Ovary (tissue), 9 donors: ENCODE measurements around the gene HPGD. TPM values are rescaled to one million over a fixed set of nuclear protein-coding genes. Genes with fewer than 3 reads are reported as not detected.

Experiments used
- DNase-seq, 5 donors: peaks; one replicate each; pipeline ENCODE4 v3.0.0-alpha.2; 2019 to 2020
- H3K27ac ChIP-seq, 2 donors: fragments of 200-600 bp; one replicate each; pipeline versions ENCODE4 v1.5.1 to v1.8.0; 2019 to 2022
- H3K27me3 ChIP-seq: fragments of 200-600 bp; one replicate; pipeline ENCODE4 v1.8.0; 2022
- H3K36me3 ChIP-seq: fragments of 200-600 bp; sonication (generic); one replicate; pipeline ENCODE4 v1.5.1; 2019
- H3K4me1 ChIP-seq: one replicate; pipeline ENCODE4 v1.8.1; 2013; ENCODE audit warnings: mild to moderate bottlenecking, moderate library complexity; ENCODE audit not compliant: insufficient read depth
- H3K4me3 ChIP-seq: fragments of 200-600 bp; sonication (generic); one replicate; pipeline ENCODE4 v1.5.1; 2017
- H3K9me3 ChIP-seq, 2 donors: fragments of 200-600 bp in 1 of 2; sonication (generic) in 1 of 2; one replicate each; pipeline versions ENCODE4 v1.5.1 to v1.8.1; 2013 to 2019; ENCODE audit warnings: mild to moderate bottlenecking in 1 of 2, moderate library complexity in 1 of 2
- EP300 ChIP-seq: sonication (generic); formaldehyde crosslinking; IDR thresholded peaks from one replicate; pipeline ENCODE4 v1.6.1; 2017; ENCODE audit warnings: antibody characterized with exemption
- POLR2A ChIP-seq: fragments of 450-650 bp; IDR thresholded peaks from one replicate; pipeline ENCODE4 v1.6.1; 2017; ENCODE audit warnings: antibody characterized with exemption, mild to moderate bottlenecking, moderate library complexity
- WGBS, 3 donors: extraction: QIAGEN DNeasy Blood & Tissue Kit in 1 of 3; methylation state at CpG; one replicate each; pipeline versions ENCODE4 v1.1.5 to v1.1.7; 2013 to 2017; 5-methylcytosine and 5-hydroxymethylcytosine counted together
- intact Hi-C, 4 donors: fragments of 100-400 bp; cut with DNase I; formaldehyde crosslinking; loops; one replicate each; pipeline versions ENCODE4 v1.11.0 to v1.15.1; 2022 to 2023
- polyA plus RNA-seq, 2 donors: library from polyadenylated mRNA; stranded (reverse); fragments of 200-250 nt in 1 of 2; fragments of 350-450 nt in 1 of 2; fragmentation: Illumina TruSeq in 1 of 2; extraction: RNeasy Lipid Tissue Mini Kit (QIAGEN cat#74804) in 1 of 2; gene quantifications; one replicate each; pipeline ENCODE4 v1.2.3, GENCODE V29; 2013 to 2014
- total RNA-seq, 7 donors: library from RNA; depleted of rRNA in 2 of 7; stranded (reverse); fragments of >200 nt in 2 of 7; fragmentation: NEBNext Ultra II Directional in 3 of 7; extraction: Animal tissue kit (Norgen Biotek cat#: 25700) in 3 of 7; gene quantifications; one replicate each; pipeline versions ENCODE4 v1.1.0 to v1.2.4, GENCODE V29; 2016 to 2023
- TF ChIP-seq, protein P1 (sequence below), 3 donors: fragments of 450-650 bp in 2 of 3; fragments of 200-600 bp in 1 of 3; IDR thresholded peaks; one replicate each; pipeline versions ENCODE4 v1.5.1 to v1.8.0; 2016 to 2022; ENCODE audit warnings: antibody characterized with exemption in 3 of 3, mild to moderate bottlenecking in 1 of 3
- donor health status: DM: no; HTN: no; CAD: no; lungs with moderate emphysema.
- donor health status: DM: no; HTN: no; CAD: no.
- donor health status: Bipolar disorder and iron deficiency.
- donor health status: DM: yes; HTN: yes; CAD: no.
- donor health status: DM: no; HTN: no; CAD: no.
- donor health status: DM: yes; HTN: yes; CAD: no.

The HPGD gene
- total and polyA plus RNA-seq, 9 donors: 0.69 to 20.6 (median 3.2) TPM; not detected in 2

GRCh38 chr4:174526731-174527130 lies 4.4 kb upstream of the HPGD start:
- no peaks in the 10 kb centered on the region for H3K9me3 ChIP-seq
- WGBS, 3 donors: 82 to 87% (median 86%) methylated on average over 7 of the region's 7 CpGs
- no peaks in the 10 kb centered on the region for H3K27me3 ChIP-seq
- DNase-seq: no peak
- H3K4me1 ChIP-seq: no peaks in the 10 kb centered on the region
- H3K4me3 ChIP-seq: no peak overlapping the region
- TF ChIP-seq, protein P1, sequence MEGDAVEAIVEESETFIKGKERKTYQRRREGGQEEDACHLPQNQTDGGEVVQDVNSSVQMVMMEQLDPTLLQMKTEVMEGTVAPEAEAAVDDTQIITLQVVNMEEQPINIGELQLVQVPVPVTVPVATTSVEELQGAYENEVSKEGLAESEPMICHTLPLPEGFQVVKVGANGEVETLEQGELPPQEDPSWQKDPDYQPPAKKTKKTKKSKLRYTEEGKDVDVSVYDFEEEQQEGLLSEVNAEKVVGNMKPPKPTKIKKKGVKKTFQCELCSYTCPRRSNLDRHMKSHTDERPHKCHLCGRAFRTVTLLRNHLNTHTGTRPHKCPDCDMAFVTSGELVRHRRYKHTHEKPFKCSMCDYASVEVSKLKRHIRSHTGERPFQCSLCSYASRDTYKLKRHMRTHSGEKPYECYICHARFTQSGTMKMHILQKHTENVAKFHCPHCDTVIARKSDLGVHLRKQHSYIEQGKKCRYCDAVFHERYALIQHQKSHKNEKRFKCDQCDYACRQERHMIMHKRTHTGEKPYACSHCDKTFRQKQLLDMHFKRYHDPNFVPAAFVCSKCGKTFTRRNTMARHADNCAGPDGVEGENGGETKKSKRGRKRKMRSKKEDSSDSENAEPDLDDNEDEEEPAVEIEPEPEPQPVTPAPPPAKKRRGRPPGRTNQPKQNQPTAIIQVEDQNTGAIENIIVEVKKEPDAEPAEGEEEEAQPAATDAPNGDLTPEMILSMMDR (IDR thresholded peaks at IDR 0.05): no peak
- no peak overlapping the region for H3K27ac ChIP-seq
- intact Hi-C loops: no loop called here
- H3K36me3 ChIP-seq: no peaks in the 10 kb centered on the region

DNA sequence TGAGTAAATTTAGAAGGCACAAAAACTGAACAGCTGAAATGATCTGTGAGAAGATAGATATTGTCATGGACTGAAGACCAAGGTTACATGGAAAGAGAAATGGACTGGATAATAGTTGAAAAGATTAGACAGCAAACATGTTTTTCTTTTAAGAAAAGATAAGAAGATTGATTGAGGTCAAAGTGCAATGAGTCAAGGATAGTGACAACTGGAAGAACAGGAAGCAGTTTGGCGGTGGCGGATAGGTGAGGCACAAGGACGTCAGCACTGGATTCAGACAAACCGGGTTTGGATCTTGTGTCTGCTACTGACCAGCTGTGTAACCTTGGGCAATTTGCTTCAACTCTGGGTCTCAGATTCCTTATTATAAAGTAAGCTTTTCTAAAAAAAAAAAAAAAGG lies 2.0 kb upstream of the HPGD start:
- WGBS, 3 donors: 37 to 50% (median 48%) methylated on average over 4 of the region's 4 CpGs
- DNase-seq: no peak
- TF ChIP-seq EP300 (no peak), POLR2A (no peak)
- TF ChIP-seq, protein P1 (IDR thresholded peaks at IDR 0.05): no peak
- no peaks in the 10 kb centered on the region for H3K36me3 ChIP-seq
- intact Hi-C loops: no loop called here
- no peaks in the 10 kb centered on the region for H3K4me1 ChIP-seq
- no peak overlapping the region for H3K27ac ChIP-seq
- H3K4me3 ChIP-seq: no peak overlapping the region
- H3K9me3 ChIP-seq: no peaks in the 10 kb centered on the region
- no peaks in the 10 kb centered on the region for H3K27me3 ChIP-seq

GRCh38 chr4:174523025-174523693 lies 871 bp upstream of the HPGD start:
- no peaks in the 10 kb centered on the region for H3K36me3 ChIP-seq
- TF ChIP-seq EP300 (no peak), POLR2A (no peak)
- TF ChIP-seq, protein P1 (IDR thresholded peaks at IDR 0.05): no peak
- no peak for DNase-seq
- H3K9me3 ChIP-seq: no peaks in the 10 kb centered on the region
- no peaks in the 10 kb centered on the region for H3K27me3 ChIP-seq
- peak overlapping the region; percentile 58 for H3K4me3 ChIP-seq
- no peaks in the 10 kb centered on the region for H3K4me1 ChIP-seq
- intact Hi-C loops: no loop called here
- no peak overlapping the region for H3K27ac ChIP-seq
- WGBS, 3 donors: 45 to 57% (median 50%) methylated on average over 10 of the region's 10 CpGs

GRCh38 chr4:174521800-174522182 lies 497 bp downstream of the HPGD start:
- no peaks in the 10 kb centered on the region for H3K4me1 ChIP-seq
- H3K36me3 ChIP-seq: no peaks in the 10 kb centered on the region
- peak overlapping the region; percentile 58 for H3K4me3 ChIP-seq
- 1 to 3% (median 1%) methylated on average over 12 of the region's 12 CpGs for WGBS, 3 donors
- no peaks in the 10 kb centered on the region for H3K27me3 ChIP-seq
- DNase-seq: no peak
- no peaks in the 10 kb centered on the region for H3K9me3 ChIP-seq
- intact Hi-C loops: no loop called here
- H3K27ac ChIP-seq: no peak overlapping the region
- TF ChIP-seq, protein P1 (IDR thresholded peaks at IDR 0.05): no peak
- no peak for TF ChIP-seq EP300
